B cell (primary cell): Measurements from ENCODE around the gene ANAPC5. TPM values are rescaled to one million over a fixed set of nuclear protein-coding genes. Genes with fewer than 3 reads are reported as not detected.
"Not testable (repeated sequence)": the region's sequence is repeated elsewhere in the genome, so short reads cannot be mapped to it uniquely, and the experiment has no call there.

ENCODE experiments used
- ATAC-seq: fragments of 200-7000 bp; cut with Tn5 transposase; one replicate; pipeline ENCODE4 v1.10.0; 2021; ENCODE audit warnings: low read depth, mild to moderate bottlenecking, moderate number of reproducible peaks, moderate library complexity
- CTCF ChIA-PET: fragments of 350-600 bp; sonication (Branson Sonifier 250); formaldehyde crosslinking; loops from one replicate; lab custom pipeline; 2021; ENCODE audit warnings: antibody characterized with exemption, inconsistent platforms; lab: Charles Lee
- POLR2A ChIA-PET: fragments of 350-600 bp; sonication (Branson Sonifier 250); formaldehyde crosslinking; loops from one replicate; lab custom pipeline; 2021; ENCODE audit warnings: antibody characterized with exemption; lab: Charles Lee
- DNase-seq: peaks from one replicate; pipeline ENCODE4 v3.0.0; 2013
- H2AFZ ChIP-seq: 2 replicates; pipeline ENCODE4 v1.6.1; 2012; ENCODE audit warnings: mild to moderate bottlenecking, low read depth, low read length; ENCODE audit not compliant: insufficient read depth, poor library complexity, severe bottlenecking
- H3K27ac ChIP-seq, 2 donors: 1 replicate in 1 of 2; 2 replicates in 1 of 2; pipeline ENCODE4 v1.5.1; 2012 to 2013; ENCODE audit warnings: low read length in 2 of 2, mild to moderate bottlenecking in 2 of 2, moderate library complexity in 1 of 2
- H3K27me3 ChIP-seq, 4 experiments: fragments of 200-600 bp in 1 of 4; sonication (generic) in 1 of 4; replicated peaks in 1 of 4; 1 replicate in 2 of 4; 2 replicates in 2 of 4; pipeline versions ENCODE4 v1.6.1 to v1.7.0; 2013 to 2016; ENCODE audit warnings: low read length in 3 of 4, mild to moderate bottlenecking in 2 of 4, mixed read lengths in 1 of 4, moderate library complexity in 1 of 4; ENCODE audit not compliant: insufficient read depth in 4 of 4, control insufficient read depth in 3 of 4; ENCODE audit errors: control extremely low read depth in 1 of 4
- H3K36me3 ChIP-seq, 2 experiments: replicated peaks in 1 of 2; 1 replicate in 1 of 2; 2 replicates in 1 of 2; pipeline versions ENCODE4 v1.6.1 to v1.7.1; 2013; ENCODE audit warnings: low read length in 1 of 2; ENCODE audit not compliant: insufficient read depth in 2 of 2, control insufficient read depth in 1 of 2; ENCODE audit errors: control extremely low read depth in 1 of 2, extremely low read depth in 1 of 2
- H3K4me1 ChIP-seq, 2 donors: fragments of 200-600 bp in 1 of 2; sonication (generic) in 1 of 2; 1 replicate in 1 of 2; 2 replicates in 1 of 2; pipeline versions ENCODE4 v1.5.1 to v1.6.1; 2013 to 2017; ENCODE audit warnings: low read length in 2 of 2; ENCODE audit not compliant: control insufficient read depth in 2 of 2, insufficient read depth in 2 of 2
- H3K4me2 ChIP-seq: replicated peaks from 2 replicates; pipeline ENCODE3; 2012; ENCODE audit warnings: mild to moderate bottlenecking, low read depth, low read length; ENCODE audit not compliant: poor library complexity, severe bottlenecking
- H3K4me3 ChIP-seq, 5 experiments: fragments of 200-600 bp in 1 of 5; sonication (generic) in 1 of 5; 1 replicate in 3 of 5; 2 replicates in 2 of 5; pipeline versions ENCODE4 v1.5.1 to v1.7.0; 2011 to 2016; ENCODE audit warnings: low read length in 4 of 5, mild to moderate bottlenecking in 4 of 5, low read depth in 2 of 5, control low read depth in 1 of 5, moderate library complexity in 1 of 5; ENCODE audit not compliant: insufficient read depth in 1 of 5; ENCODE audit errors: control extremely low read depth in 1 of 5, extremely low read depth in 1 of 5
- H3K79me2 ChIP-seq: fragments of 200-600 bp; sonication (generic); one replicate; pipeline ENCODE4 v1.6.0; 2016; ENCODE audit warnings: low read length; ENCODE audit not compliant: control insufficient read depth, insufficient read depth
- H3K9ac ChIP-seq: fragments of 200-600 bp; sonication (generic); 2 replicates; pipeline ENCODE4 v1.6.1; 2017; ENCODE audit warnings: mild to moderate bottlenecking, low read length, moderate library complexity
- H3K9me3 ChIP-seq, 3 donors: one replicate each; pipeline versions ENCODE4 v1.6.1 to v1.7.1; 2013; ENCODE audit warnings: low read length in 2 of 3; ENCODE audit not compliant: control insufficient read depth in 2 of 3, insufficient read depth in 1 of 3; ENCODE audit errors: control extremely low read depth in 1 of 3
- H4K20me1 ChIP-seq: 2 replicates; pipeline ENCODE4 v1.6.0; 2012; ENCODE audit warnings: mild to moderate bottlenecking, low read length; ENCODE audit not compliant: insufficient read depth, control insufficient read depth, poor library complexity, severe bottlenecking
- H3K27ac Mint-ChIP-seq: one replicate; pipeline ENCODE4 v1.8.0; 2021; ENCODE audit warnings: mixed read lengths
- H3K27me3 Mint-ChIP-seq: one replicate; pipeline ENCODE4 v1.8.0; 2021; ENCODE audit warnings: mixed read lengths
- H3K4me1 Mint-ChIP-seq: one replicate; pipeline ENCODE4 v1.8.0; 2021; ENCODE audit warnings: mixed read lengths
- H3K4me3 Mint-ChIP-seq: one replicate; pipeline ENCODE4 v1.8.0; 2021; ENCODE audit warnings: mixed read lengths
- H3K9me3 Mint-ChIP-seq: one replicate; pipeline ENCODE4 v1.8.0; 2022; ENCODE audit warnings: mixed read lengths; ENCODE audit not compliant: insufficient read depth
- EZH2 ChIP-seq: IDR thresholded peaks from 2 replicates; pipeline ENCODE4 v1.6.1; 2012; ENCODE audit warnings: borderline replicate concordance, low read depth, mild to moderate bottlenecking, moderate library complexity, low read length; ENCODE audit not compliant: insufficient read depth, poor library complexity, severe bottlenecking
- WGBS: methylation state at CpG from one replicate; pipeline ENCODE4 v1.1.5; 2013; ENCODE audit warnings: missing lambda C conversion rate; ENCODE audit not compliant: insufficient coverage; 5-methylcytosine and 5-hydroxymethylcytosine counted together
- intact Hi-C: fragments of 100-400 bp; cut with micrococcal nuclease; formaldehyde crosslinking; loops from one replicate; pipeline ENCODE4 v1.10.0; 2022
- polyA plus RNA-seq: library from polyadenylated mRNA; depleted of rRNA; stranded (reverse); fragments of >200 nt; gene quantifications from 2 replicates; pipeline ENCODE4 v1.2.3, GENCODE V29; 2012
- total RNA-seq, 2 donors: library from RNA; stranded (reverse); fragments of 120-200 nt in 1 of 2; gene quantifications; 1 replicate in 1 of 2; 2 replicates in 1 of 2; pipeline versions ENCODE4 v1.2.3 to v1.2.4, GENCODE V29; 2013 to 2022
- TF ChIP-seq, protein P1 (sequence below): fragments of 200-600 bp; IDR thresholded peaks from one replicate; pipeline ENCODE4 v1.8.0; 2022; ENCODE audit warnings: antibody characterized with exemption, mild to moderate bottlenecking

ANAPC5 gene
- total and polyA plus RNA-seq, 2 donors (not counting 1 experiment from before 2014, with no cell fraction given), result 150 to 171 TPM

DNA sequence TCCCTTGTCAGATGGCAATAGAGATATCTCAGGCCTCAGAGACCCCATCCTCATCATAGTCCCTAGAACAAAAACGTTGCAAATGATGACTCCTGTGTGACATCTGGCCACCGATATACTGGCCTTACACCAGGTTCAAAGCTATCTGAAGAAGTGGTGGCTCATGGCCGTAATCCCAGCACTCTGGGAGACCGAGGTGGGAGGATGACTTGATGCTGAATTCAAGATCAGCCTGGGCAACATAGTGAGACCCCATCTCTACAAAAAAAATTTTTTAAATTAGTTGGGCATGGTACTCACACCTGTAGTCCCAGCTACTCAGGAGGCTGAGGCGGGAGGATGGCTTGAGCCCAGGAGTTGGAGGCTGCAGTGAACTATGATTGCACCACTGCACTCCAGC, 68.8 kb downstream of the ANAPC5 start:
- no peaks in the 10 kb centered on the region for H3K27me3 Mint-ChIP-seq
- no peak overlapping the region for H3K4me3 Mint-ChIP-seq
- ChIA-PET CTCF (no interaction called here), POLR2A (no interaction called here)
- Histone ChIP-seq H2AFZ (no peak overlapping the region), H3K27me3 (no peaks in the 10 kb centered on the region), H4K20me1 (no peaks in the 10 kb centered on the region), H3K4me1 (peaks cover 4 to 6% of the 10 kb centered on the region in 2 donors), H3K79me2 (peaks cover 43% of the 10 kb centered on the region), H3K9ac (no peak overlapping the region), H3K27ac (no peak overlapping the region), H3K36me3 (no peaks in the 10 kb centered on the region), H3K4me3 (no peak overlapping the region), H3K4me2 (no peak overlapping the region), H3K9me3 (no peaks in the 10 kb centered on the region)
- peaks cover 8% of the 10 kb centered on the region for H3K4me1 Mint-ChIP-seq
- H3K27ac Mint-ChIP-seq, result no peak overlapping the region
- ATAC-seq, result no peak
- no peaks in the 10 kb centered on the region for H3K9me3 Mint-ChIP-seq
- DNase-seq, result no peak
- WGBS, result 94% methylated on average over 2 of the region's 5 CpGs
- TF ChIP-seq EZH2, result no peak
- TF ChIP-seq, protein P1, sequence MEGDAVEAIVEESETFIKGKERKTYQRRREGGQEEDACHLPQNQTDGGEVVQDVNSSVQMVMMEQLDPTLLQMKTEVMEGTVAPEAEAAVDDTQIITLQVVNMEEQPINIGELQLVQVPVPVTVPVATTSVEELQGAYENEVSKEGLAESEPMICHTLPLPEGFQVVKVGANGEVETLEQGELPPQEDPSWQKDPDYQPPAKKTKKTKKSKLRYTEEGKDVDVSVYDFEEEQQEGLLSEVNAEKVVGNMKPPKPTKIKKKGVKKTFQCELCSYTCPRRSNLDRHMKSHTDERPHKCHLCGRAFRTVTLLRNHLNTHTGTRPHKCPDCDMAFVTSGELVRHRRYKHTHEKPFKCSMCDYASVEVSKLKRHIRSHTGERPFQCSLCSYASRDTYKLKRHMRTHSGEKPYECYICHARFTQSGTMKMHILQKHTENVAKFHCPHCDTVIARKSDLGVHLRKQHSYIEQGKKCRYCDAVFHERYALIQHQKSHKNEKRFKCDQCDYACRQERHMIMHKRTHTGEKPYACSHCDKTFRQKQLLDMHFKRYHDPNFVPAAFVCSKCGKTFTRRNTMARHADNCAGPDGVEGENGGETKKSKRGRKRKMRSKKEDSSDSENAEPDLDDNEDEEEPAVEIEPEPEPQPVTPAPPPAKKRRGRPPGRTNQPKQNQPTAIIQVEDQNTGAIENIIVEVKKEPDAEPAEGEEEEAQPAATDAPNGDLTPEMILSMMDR, result no peak
- intact Hi-C loops, result no loop called here

DNA sequence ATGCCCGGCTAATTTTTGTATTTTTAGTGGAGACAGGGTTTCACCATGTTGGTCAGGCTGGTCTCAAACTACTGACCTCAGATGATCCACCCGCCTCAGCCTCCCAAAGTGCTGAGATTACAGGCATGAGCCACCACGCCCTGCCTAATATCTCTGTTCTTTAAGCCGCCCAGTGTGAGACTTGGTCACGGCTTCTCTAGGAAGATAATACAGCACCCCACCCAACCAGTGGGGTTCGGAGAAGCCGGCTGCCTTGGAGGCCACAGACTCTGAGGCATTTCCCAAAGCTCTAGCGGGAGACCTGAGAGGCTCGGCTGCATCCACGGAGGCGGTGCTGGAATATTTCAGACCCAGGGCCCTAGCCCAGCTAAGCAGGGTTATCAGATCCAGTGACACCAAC, 69.3 kb downstream of the ANAPC5 start:
- H3K4me3 Mint-ChIP-seq, H4K20me1 ChIP-seq, H3K4me3 ChIP-seq, H3K27ac ChIP-seq, H3K9me3 ChIP-seq, H3K9ac ChIP-seq, H3K27me3 ChIP-seq, intact Hi-C loops, H3K4me1 ChIP-seq, H3K27me3 Mint-ChIP-seq, ATAC-seq, H3K4me2 ChIP-seq, H3K36me3 ChIP-seq, H3K4me1 Mint-ChIP-seq, DNase-seq, CTCF ChIA-PET, H2AFZ ChIP-seq, H3K9me3 Mint-ChIP-seq, H3K27ac Mint-ChIP-seq: not testable (repeated sequence)
- peaks cover 43% of the 10 kb centered on the region for H3K79me2 ChIP-seq
- POLR2A ChIA-PET, result interaction anchor here (0.6 kb wide), 1 partner anchor 939 kb away, joined by 10 read pairs; no protein-coding TSS in a partner anchor
- WGBS, result 96% methylated on average over 10 of the region's 11 CpGs
